SK-N-SH (cell line): ENCODE data around the gene STARD3. TPM values are rescaled to one million over a fixed set of nuclear protein-coding genes. Genes with fewer than 3 reads are reported as not detected.

ENCODE experiments used
- CTCF ChIA-PET: fragments of 300-600, 350-600 bp; formaldehyde crosslinking; extraction: SDS; loops from one replicate; lab custom pipeline; 2021; lab: Yijun Ruan, JAX
- POLR2A ChIA-PET: fragments of 350-600 bp; sonication (Branson Sonifier 250); formaldehyde crosslinking; extraction: SDS; loops from one replicate; lab custom pipeline; 2020; ENCODE audit warnings: antibody characterized with exemption, inconsistent platforms; lab: Yijun Ruan, JAX
- DNase-seq: peaks from one replicate; pipeline ENCODE4 v3.0.0; 2012
- H2AFZ ChIP-seq: fragments of 200-600 bp; sonication (generic); 2 replicates; pipeline ENCODE4 v1.8.1; 2016; ENCODE audit warnings: antibody characterized with exemption, mild to moderate bottlenecking, low read depth
- H3F3A ChIP-seq: fragments of 200-600 bp; sonication (generic); replicated peaks from 2 replicates; pipeline ENCODE3; 2016; ENCODE audit warnings: antibody characterized with exemption, mild to moderate bottlenecking; ENCODE audit not compliant: insufficient read depth
- H3K27ac ChIP-seq, 2 experiments: fragments of 200-500 bp in 1 of 2; fragments of 200-600 bp in 1 of 2; sonication (Bioruptor generic) in 1 of 2; sonication (generic), shearing (Covaris generic) in 1 of 2; 2 replicates each; pipeline versions ENCODE4 v1.5.1 to v1.6.1; 2014 to 2016; ENCODE audit warnings: low read depth in 2 of 2, inconsistent platforms in 1 of 2, low read length in 1 of 2, mild to moderate bottlenecking in 1 of 2, mixed read lengths in 1 of 2
- H3K27me3 ChIP-seq: fragments of 200-600 bp; sonication (generic), shearing (Covaris generic); 2 replicates; pipeline ENCODE4 v1.6.1; 2016; ENCODE audit warnings: mixed run types; ENCODE audit not compliant: insufficient read depth
- H3K36me3 ChIP-seq, 2 experiments: fragments of 200-500 bp in 1 of 2; fragments of 200-600 bp in 1 of 2; sonication (Bioruptor generic) in 1 of 2; sonication (generic) in 1 of 2; replicated peaks in 1 of 2; 2 replicates each; pipeline versions ENCODE3 to v1.5.1; 2014 to 2016; ENCODE audit warnings: low read length in 1 of 2, mild to moderate bottlenecking in 1 of 2; ENCODE audit not compliant: insufficient read depth in 2 of 2, control insufficient read depth in 1 of 2
- H3K4me1 ChIP-seq, 2 experiments: fragments of 200-500 bp in 1 of 2; fragments of 200-600 bp in 1 of 2; sonication (Bioruptor generic) in 1 of 2; sonication (generic), shearing (Covaris generic) in 1 of 2; 2 replicates each; pipeline versions ENCODE4 v1.5.1 to v1.6.1; 2014 to 2016; ENCODE audit warnings: low read depth in 1 of 2, low read length in 1 of 2, mixed run types in 1 of 2; ENCODE audit not compliant: insufficient read depth in 2 of 2, control insufficient read depth in 1 of 2
- H3K4me2 ChIP-seq: fragments of 200-600 bp; sonication (generic), shearing (Covaris generic); 2 replicates; pipeline ENCODE4 v1.6.1; 2017; ENCODE audit warnings: mixed run types
- H3K4me3 ChIP-seq, 2 experiments: fragments of 200-500 bp in 1 of 2; fragments of 200-600 bp in 1 of 2; sonication (Bioruptor generic) in 1 of 2; sonication (generic), shearing (Covaris generic) in 1 of 2; 2 replicates each; pipeline versions ENCODE4 v1.5.1 to v1.8.1; 2014 to 2016; ENCODE audit warnings: low read depth in 2 of 2, inconsistent platforms in 1 of 2, low read length in 1 of 2, mild to moderate bottlenecking in 1 of 2, mixed read lengths in 1 of 2, moderate library complexity in 1 of 2
- H3K79me2 ChIP-seq: fragments of 200-600 bp; sonication (generic); 2 replicates; pipeline ENCODE4 v1.8.1; 2017; ENCODE audit warnings: mild to moderate bottlenecking; ENCODE audit not compliant: insufficient read depth
- H3K9ac ChIP-seq: fragments of 200-600 bp; sonication (generic); 2 replicates; pipeline ENCODE4 v1.6.1; 2017; ENCODE audit warnings: mixed run types
- H3K9me2 ChIP-seq: fragments of 200-600 bp; sonication (generic); 2 replicates; pipeline ENCODE4 v1.6.1; 2017; ENCODE audit warnings: mixed run types
- H3K9me3 ChIP-seq: fragments of 200-600 bp; sonication (generic); 2 replicates; pipeline ENCODE4 v1.6.1; 2017; ENCODE audit warnings: mixed run types, mild to moderate bottlenecking, moderate library complexity
- H4K20me1 ChIP-seq: fragments of 200-600 bp; sonication (generic); 2 replicates; pipeline ENCODE4 v1.6.1; 2017; ENCODE audit warnings: mild to moderate bottlenecking, mixed run types; ENCODE audit not compliant: insufficient read depth
- ELF1 ChIP-seq: IDR thresholded peaks from 2 replicates; pipeline ENCODE4 v1.4.0; 2012
- GATA2 ChIP-seq: sonication (generic); formaldehyde crosslinking; IDR thresholded peaks from 2 replicates; pipeline ENCODE4 v1.5.0; 2020; ENCODE audit warnings: mild to moderate bottlenecking, missing genetic modification reagents
- MEF2A ChIP-seq: IDR thresholded peaks from 2 replicates; pipeline ENCODE4 v1.4.0; 2012; ENCODE audit warnings: low read depth, borderline replicate concordance
- NRF1 ChIP-seq: IDR thresholded peaks from 2 replicates; pipeline ENCODE4 v1.6.1; 2012; ENCODE audit warnings: low read depth, mild to moderate bottlenecking, low read length
- POLR2AphosphoS5 ChIP-seq: IDR thresholded peaks from 2 replicates; pipeline ENCODE4 v1.6.1; 2012; ENCODE audit warnings: low read depth, low read length
- RAD21 ChIP-seq: IDR thresholded peaks from 2 replicates; pipeline ENCODE4 v1.6.1; 2012; ENCODE audit warnings: mild to moderate bottlenecking, low read length
- RCOR1 ChIP-seq: fragments of 150-350 bp; IDR thresholded peaks from 2 replicates; pipeline ENCODE4 v1.6.1; 2017; ENCODE audit warnings: antibody characterized with exemption, low read length
- REST ChIP-seq: IDR thresholded peaks from 2 replicates; pipeline ENCODE4 v1.6.1; 2012; ENCODE audit warnings: mild to moderate bottlenecking, low read depth, low read length, moderate library complexity
- RXRA ChIP-seq: IDR thresholded peaks from 2 replicates; pipeline ENCODE4 v1.4.0; 2012; ENCODE audit warnings: low read depth, mild to moderate bottlenecking, borderline replicate concordance
- SIN3A ChIP-seq: IDR thresholded peaks from 2 replicates; pipeline ENCODE4 v1.6.1; 2012; ENCODE audit warnings: low read depth, mild to moderate bottlenecking, low read length, moderate library complexity, borderline replicate concordance
- SMC3 ChIP-seq: IDR thresholded peaks from 2 replicates; pipeline ENCODE4 v1.6.1; 2012; ENCODE audit warnings: low read depth, low read length, improper control_type of control experiment
- TAF1 ChIP-seq: IDR thresholded peaks from 2 replicates; pipeline ENCODE4 v1.6.1; 2012; ENCODE audit warnings: low read depth, mild to moderate bottlenecking, low read length, moderate library complexity, borderline replicate concordance
- TCF12 ChIP-seq: IDR thresholded peaks from 2 replicates; pipeline ENCODE4 v1.4.0; 2012
- USF1 ChIP-seq: IDR thresholded peaks from 2 replicates; pipeline ENCODE4 v1.4.0; 2012; ENCODE audit warnings: low read depth, borderline replicate concordance
- USF2 ChIP-seq: fragments of 150-350 bp; IDR thresholded peaks from 2 replicates; pipeline ENCODE4 v1.6.1; 2017; ENCODE audit warnings: antibody characterized with exemption, low read length, low read depth, borderline replicate concordance
- WGBS: methylation state at CpG from one replicate; pipeline ENCODE4 v1.1.6; 2017; ENCODE audit warnings: low lambda C conversion rate; 5-methylcytosine and 5-hydroxymethylcytosine counted together
- polyA plus RNA-seq, 3 experiments: library from polyadenylated mRNA; depleted of rRNA; stranded (reverse); fragments of >200 nt; gene quantifications; 2 replicates each; pipeline ENCODE4 v1.2.3, GENCODE V29; 2012

Gene STARD3
- polyA plus RNA-seq, 1 of the 3 experiments (the other 2 are of a cell fraction), result 76.8 TPM

GRCh38 chr17:39700148-39700987 is 63.4 kb downstream of the STARD3 start:
- Histone ChIP-seq H3K9ac (no peak overlapping the region), H2AFZ (no peak overlapping the region), H3K4me2 (no peak overlapping the region), H3K27me3 (no peaks in the 10 kb centered on the region), H3K79me2 (no peaks in the 10 kb centered on the region), H3F3A (no peaks in the 10 kb centered on the region), H3K4me1 (no peaks in the 10 kb centered on the region), H4K20me1 (no peaks in the 10 kb centered on the region), H3K27ac (no peak overlapping the region), H3K4me3 (no peak overlapping the region), H3K36me3 (no peaks in the 10 kb centered on the region), H3K9me2 (no peaks in the 10 kb centered on the region), H3K9me3 (no peaks in the 10 kb centered on the region)
- CTCF ChIA-PET, result interaction anchor here (0.6 to 1.7 kb wide), 3 partner anchors 30 to 189 kb away, joined by 3 to 5 read pairs (median 3); partner anchors contain the start of gene MIEN1
- 65% methylated on average over 41 of the region's 57 CpGs for whole genome bisulfite sequencing
- DNase-seq, result no peak
- POLR2A ChIA-PET, result interaction anchor here (0.6 kb wide), 1 partner anchor 13 kb away, joined by 3 read pairs; the partner anchor contains the start of gene PGAP3
- TF ChIP-seq RAD21 (no peak), TCF12 (no peak), GATA2 (no peak), NRF1 (no peak), SMC3 (no peak), USF2 (no peak), USF1 (no peak), RXRA (no peak)

GRCh38 chr17:39701012-39701783 is 64.3 kb downstream of the STARD3 start:
- Histone ChIP-seq H3K9me3 (no peaks in the 10 kb centered on the region), H3K79me2 (no peaks in the 10 kb centered on the region), H3K4me1 (no peaks in the 10 kb centered on the region), H3K27ac (no peak overlapping the region), H3K27me3 (no peaks in the 10 kb centered on the region), H3K9ac (no peak overlapping the region), H3K4me2 (no peak overlapping the region), H3K9me2 (no peaks in the 10 kb centered on the region), H4K20me1 (no peaks in the 10 kb centered on the region), H3K4me3 (no peak overlapping the region), H3K36me3 (no peaks in the 10 kb centered on the region), H3F3A (no peaks in the 10 kb centered on the region), H2AFZ (no peak overlapping the region)
- TF ChIP-seq MEF2A (no peak), RCOR1 (no peak), SIN3A (no peak), REST (no peak), POLR2AphosphoS5 (no peak), TAF1 (no peak), ELF1 (no peak)
- ChIA-PET CTCF (interaction anchor here (0.6 to 1.7 kb wide), 3 partner anchors 12 to 188 kb away, joined by 3 to 5 read pairs (median 4); partner anchors contain the start of gene MIEN1), POLR2A (no interaction called here)
- WGBS, result 60% methylated on average over 10 of the region's 10 CpGs
- no peak for DNase-seq
